Measurements from ENCODE around the gene ARHGEF7.

The ARHGEF7 gene

GRCh38 chr13:111319998-111320911 is 205.1 kb downstream of the ARHGEF7 start, which contains the start of gene TEX29:
Gene TEX29 (plus strand): TSS chr13:111320642. CDS start chr13:111320891, 249 bp downstream.
- TF ChIP-seq CTCF (IDR thresholded peaks at IDR 0.05) = no peak
- DNase-seq (ENCODE audit: low spot score) = no peak
- Histone ChIP-seq H3K27ac (no peak within 1 kb of the TSS), H3K4me3 (no peak within 1 kb of the TSS)

GRCh38 chr13:111322001-111322915 is 207.1 kb downstream of the ARHGEF7 start:
- Histone ChIP-seq H3K4me3 (no peak overlapping the region), H3K27ac (no peak overlapping the region)
- no peak for TF ChIP-seq CTCF (IDR thresholded peaks at IDR 0.05)
- DNase-seq (ENCODE audit: low spot score) = peak; percentile 41

GRCh38 chr13:111322916-111323331 is 207.8 kb downstream of the ARHGEF7 start:
- H3K4me3 ChIP-seq = no peak overlapping the region
- TF ChIP-seq CTCF (IDR thresholded peaks at IDR 0.05) = no peak

GRCh38 chr13:111323549-111323948 is 208.4 kb downstream of the ARHGEF7 start:
- no peak for TF ChIP-seq CTCF (IDR thresholded peaks at IDR 0.05)
- Histone ChIP-seq H3K4me3 (no peak overlapping the region), H3K27ac (no peak overlapping the region)
- no peak for DNase-seq (ENCODE audit: low spot score)

More at GRCh38 chr13:111322916-111323331, 207.8 kb downstream of the ARHGEF7 start:
- no peak for DNase-seq (ENCODE audit: low spot score)
- H3K27ac ChIP-seq = no peak overlapping the region

- no peak for DNase-seq (ENCODE audit: low spot score)
- Histone ChIP-seq H3K4me3 (no peak overlapping the region), H3K27ac (no peak overlapping the region)
- TF ChIP-seq CTCF (IDR thresholded peaks at IDR 0.05) = no peak
Observed at GRCh38 chr13:111323950-111324651, 209.0 kb downstream of the ARHGEF7 start.

- TF ChIP-seq CTCF (IDR thresholded peaks at IDR 0.05) = no peak
- no peak overlapping the region for H3K27ac ChIP-seq
- H3K4me3 ChIP-seq = no peak overlapping the region
- DNase-seq (ENCODE audit: low spot score) = no peak
Observed at GRCh38 chr13:111324736-111325135, 209.6 kb downstream of the ARHGEF7 start.
